ENCODE results near the gene RFX4.

The RFX4 gene

GRCh38 chr12:106732890-106733289, 150.1 kb downstream of the RFX4 start:
- Histone ChIP-seq H2AFZ (ENCODE audit: low read depth) (no peak overlapping the region), H3K4me3 (IDR thresholded peaks at IDR 0.05; ENCODE audit: insufficient read depth, low read depth, low read length) (no peak overlapping the region), H3K27me3 (ENCODE audit: insufficient read depth, low read depth) (no peaks in the 10 kb centered on the region), H3K36me3 (ENCODE audit: insufficient read depth) (no peaks in the 10 kb centered on the region), H3K79me2 (ENCODE audit: insufficient read depth, low read depth) (no peaks in the 10 kb centered on the region), H3K27ac (no peak overlapping the region), H3K4me2 (no peak overlapping the region), H3K4me1 (ENCODE audit: low read depth, poor library complexity, severe bottlenecking) (no peaks in the 10 kb centered on the region), H4K20me1 (ENCODE audit: insufficient read depth) (no peaks in the 10 kb centered on the region), H3K9ac (no peak overlapping the region)
- TF ChIP-seq, protein P1, sequence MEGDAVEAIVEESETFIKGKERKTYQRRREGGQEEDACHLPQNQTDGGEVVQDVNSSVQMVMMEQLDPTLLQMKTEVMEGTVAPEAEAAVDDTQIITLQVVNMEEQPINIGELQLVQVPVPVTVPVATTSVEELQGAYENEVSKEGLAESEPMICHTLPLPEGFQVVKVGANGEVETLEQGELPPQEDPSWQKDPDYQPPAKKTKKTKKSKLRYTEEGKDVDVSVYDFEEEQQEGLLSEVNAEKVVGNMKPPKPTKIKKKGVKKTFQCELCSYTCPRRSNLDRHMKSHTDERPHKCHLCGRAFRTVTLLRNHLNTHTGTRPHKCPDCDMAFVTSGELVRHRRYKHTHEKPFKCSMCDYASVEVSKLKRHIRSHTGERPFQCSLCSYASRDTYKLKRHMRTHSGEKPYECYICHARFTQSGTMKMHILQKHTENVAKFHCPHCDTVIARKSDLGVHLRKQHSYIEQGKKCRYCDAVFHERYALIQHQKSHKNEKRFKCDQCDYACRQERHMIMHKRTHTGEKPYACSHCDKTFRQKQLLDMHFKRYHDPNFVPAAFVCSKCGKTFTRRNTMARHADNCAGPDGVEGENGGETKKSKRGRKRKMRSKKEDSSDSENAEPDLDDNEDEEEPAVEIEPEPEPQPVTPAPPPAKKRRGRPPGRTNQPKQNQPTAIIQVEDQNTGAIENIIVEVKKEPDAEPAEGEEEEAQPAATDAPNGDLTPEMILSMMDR (conservative IDR thresholded peaks at IDR 0.05; ENCODE audit: low read depth, low read length) = no peak

GRCh38 chr12:106733660-106734059, 150.9 kb downstream of the RFX4 start:
- Histone ChIP-seq H3K79me2 (ENCODE audit: insufficient read depth, low read depth) (no peaks in the 10 kb centered on the region), H3K27me3 (ENCODE audit: insufficient read depth, low read depth) (no peaks in the 10 kb centered on the region), H3K4me1 (ENCODE audit: low read depth, poor library complexity, severe bottlenecking) (no peaks in the 10 kb centered on the region), H2AFZ (ENCODE audit: low read depth) (no peak overlapping the region), H3K9ac (no peak overlapping the region), H3K4me3 (IDR thresholded peaks at IDR 0.05; ENCODE audit: insufficient read depth, low read depth, low read length) (no peak overlapping the region), H4K20me1 (ENCODE audit: insufficient read depth) (no peaks in the 10 kb centered on the region), H3K36me3 (ENCODE audit: insufficient read depth) (no peaks in the 10 kb centered on the region), H3K27ac (no peak overlapping the region), H3K4me2 (no peak overlapping the region)
- TF ChIP-seq, protein P1 (conservative IDR thresholded peaks at IDR 0.05; ENCODE audit: low read depth, low read length) = no peak

- Histone ChIP-seq H3K9ac (no peak overlapping the region), H3K27me3 (ENCODE audit: insufficient read depth, low read depth) (no peaks in the 10 kb centered on the region), H4K20me1 (ENCODE audit: insufficient read depth) (no peaks in the 10 kb centered on the region), H3K4me2 (no peak overlapping the region), H3K4me3 (IDR thresholded peaks at IDR 0.05; ENCODE audit: insufficient read depth, low read depth, low read length) (no peak overlapping the region), H3K4me1 (ENCODE audit: low read depth, poor library complexity, severe bottlenecking) (no peaks in the 10 kb centered on the region), H3K36me3 (ENCODE audit: insufficient read depth) (no peaks in the 10 kb centered on the region), H2AFZ (ENCODE audit: low read depth) (no peak overlapping the region), H3K27ac (no peak overlapping the region), H3K79me2 (ENCODE audit: insufficient read depth, low read depth) (no peaks in the 10 kb centered on the region)
- TF ChIP-seq, protein P1 (conservative IDR thresholded peaks at IDR 0.05; ENCODE audit: low read depth, low read length) = no peak
These were observed 153.5 kb downstream of the RFX4 start for GRCh38 chr12:106736051-106736957.

- TF ChIP-seq, protein P1 (conservative IDR thresholded peaks at IDR 0.05; ENCODE audit: low read depth, low read length) = no peak
- Histone ChIP-seq H3K4me2 (no peak overlapping the region), H3K36me3 (ENCODE audit: insufficient read depth) (no peaks in the 10 kb centered on the region), H2AFZ (ENCODE audit: low read depth) (no peak overlapping the region), H3K79me2 (ENCODE audit: insufficient read depth, low read depth) (no peaks in the 10 kb centered on the region), H3K4me1 (ENCODE audit: low read depth, poor library complexity, severe bottlenecking) (no peaks in the 10 kb centered on the region), H3K4me3 (IDR thresholded peaks at IDR 0.05; ENCODE audit: insufficient read depth, low read depth, low read length) (no peak overlapping the region), H3K9ac (no peak overlapping the region), H3K27me3 (ENCODE audit: insufficient read depth, low read depth) (no peaks in the 10 kb centered on the region), H3K27ac (no peak overlapping the region), H4K20me1 (ENCODE audit: insufficient read depth) (no peaks in the 10 kb centered on the region)
These were observed 156.5 kb downstream of the RFX4 start for GRCh38 chr12:106739318-106739717.

Data from KMS-11 (cell line).